ENCODE measurements around the gene PLOD2. TPM values are rescaled to one million over a fixed set of nuclear protein-coding genes. Genes with fewer than 3 reads are reported as not detected.

PLOD2 gene
- total and polyA plus RNA-seq, 2 experiments from 2014 or later = 300 to 306 TPM

DNA sequence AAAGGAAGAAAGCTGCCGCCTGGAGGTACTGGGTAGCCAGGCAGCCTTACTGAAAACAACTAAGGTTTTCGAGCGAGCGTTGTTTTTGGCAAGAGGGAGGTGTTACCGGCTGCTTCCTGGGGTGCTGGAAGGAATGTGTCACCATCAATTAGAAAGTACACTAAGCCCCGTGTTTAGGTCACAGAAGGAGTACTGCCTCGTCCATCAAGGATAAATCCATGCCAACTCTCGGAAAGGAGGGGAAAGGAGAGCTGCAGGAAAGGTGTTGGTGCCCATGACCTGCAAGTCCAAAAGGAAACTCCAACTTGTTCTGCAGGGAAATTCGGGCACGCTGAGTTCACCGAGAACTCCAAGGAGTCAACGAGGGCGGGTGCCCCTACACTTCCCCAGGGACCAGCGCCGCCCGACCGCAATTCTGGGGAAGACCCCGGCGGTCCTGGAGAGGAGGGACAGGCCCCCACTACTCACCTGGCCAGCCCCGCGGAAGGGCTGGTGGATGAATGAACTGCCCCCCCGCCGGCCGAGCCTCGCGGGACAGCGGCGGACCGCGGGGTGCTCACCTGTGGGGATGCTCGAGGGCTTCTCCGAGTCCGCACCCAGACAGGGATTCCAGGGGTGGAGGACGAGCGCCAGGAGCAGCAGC, 542 bp downstream of the PLOD2 start:
- Histone ChIP-seq H3K27ac (peak overlapping the region; percentile 91), H3K9me3 (ENCODE audit: low read depth) (no peaks in the 10 kb centered on the region), H3K79me2 (ENCODE audit: insufficient read depth) (peaks cover 67% of the 10 kb centered on the region), H4K20me1 (ENCODE audit: insufficient read depth) (peaks cover 8% of the 10 kb centered on the region), H3K36me3 (ENCODE audit: low read depth) (no peaks in the 10 kb centered on the region), H3K9me2 (ENCODE audit: insufficient read depth) (no peaks in the 10 kb centered on the region), H3K27me3 (replicated peaks; ENCODE audit: insufficient read depth) (no peaks in the 10 kb centered on the region), H3F3A (ENCODE audit: insufficient read depth) (peaks cover 64% of the 10 kb centered on the region), H3K4me3 (peak overlapping the region; percentile 95), H3K9ac (peak overlapping the region; percentile 90), H2AFZ (peak overlapping the region; percentile 69), H3K4me1 (ENCODE audit: insufficient read depth) (peaks cover 65% of the 10 kb centered on the region), H3K4me2 (ENCODE audit: unreplicated experiment) (peak overlapping the region; percentile 98)
- peak; percentile 94 for DNase-seq
- WGBS, 2 experiments (ENCODE audit: low coverage in 1 of 2, low lambda C conversion rate in 2 of 2, missing lambda C conversion rate in 2 of 2) = 1% methylated on average over 33 to 35 of the region's 35 CpGs
- in situ Hi-C loops (cut with MboI) = loop anchor here (25.0 kb wide), 1 partner anchor 373 kb away; no protein-coding TSS in a partner anchor
- TF ChIP-seq EZH2phosphoT487 (IDR thresholded peaks at IDR 0.05; ENCODE audit: insufficient read depth, low read depth) = no peak
- no peak for TF ChIP-seq EZH2 (IDR thresholded peaks at IDR 0.05; ENCODE audit: insufficient read depth, poor library complexity, severe bottlenecking)

DNA sequence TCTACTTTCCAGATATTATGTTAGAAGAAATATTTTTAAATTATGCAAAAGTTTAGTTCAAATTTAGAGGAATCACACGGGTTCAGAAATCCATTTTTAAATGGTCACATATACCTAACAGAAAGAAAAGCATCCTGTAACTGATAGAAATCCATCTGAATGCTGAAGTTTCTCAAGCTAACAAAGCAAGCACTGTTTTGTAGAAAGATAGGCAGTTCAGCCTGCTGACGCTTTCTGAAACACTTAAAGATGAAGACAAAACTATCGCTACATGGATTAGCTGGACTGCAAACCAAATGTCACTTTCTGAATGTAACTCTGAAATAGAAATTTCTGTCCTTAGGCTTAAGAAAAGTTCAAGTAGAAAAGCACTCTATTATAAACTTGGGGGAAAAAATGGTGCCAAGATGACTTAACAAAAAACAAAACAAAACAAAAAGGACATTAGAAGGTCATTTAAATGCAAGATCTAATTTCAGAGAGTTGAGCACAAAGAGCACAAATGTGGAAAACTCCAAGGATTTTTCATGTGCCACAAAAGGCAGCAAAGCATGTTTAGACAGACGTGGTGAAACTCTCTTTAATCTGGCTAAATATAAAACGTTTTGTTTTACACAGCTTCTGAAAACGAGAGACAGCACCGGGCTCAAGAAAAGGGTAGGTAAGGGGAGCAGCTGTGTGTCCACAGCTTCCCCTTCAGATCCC, 1.2 kb downstream of the PLOD2 start:
- in situ Hi-C loops (cut with MboI) = loop anchor here (25.0 kb wide), 1 partner anchor 372 kb away; no protein-coding TSS in a partner anchor
- H3K9me2 ChIP-seq (ENCODE audit: insufficient read depth) = no peaks in the 10 kb centered on the region

DNA sequence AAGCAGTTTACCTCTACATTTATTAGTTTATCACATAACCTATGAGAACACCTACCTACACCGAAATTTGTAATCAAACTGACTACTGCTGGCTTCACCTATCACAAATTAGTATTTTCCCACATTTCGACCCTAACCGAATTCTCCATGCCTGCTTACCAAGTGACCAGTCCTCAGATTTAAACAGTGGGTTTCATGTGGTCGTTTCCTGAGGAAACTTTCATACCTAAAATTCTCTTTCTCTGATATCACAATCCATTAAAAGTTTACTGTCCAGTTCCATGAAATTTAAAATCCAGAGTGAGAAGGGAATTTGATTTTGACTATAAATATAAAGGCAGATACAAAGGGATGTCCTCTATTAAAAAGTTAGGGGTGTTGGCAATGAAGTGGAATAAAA, 1.9 kb downstream of the PLOD2 start:
- Histone ChIP-seq H3K4me3 (peak overlapping the region; percentile 95), H3K4me2 (ENCODE audit: unreplicated experiment) (peak overlapping the region; percentile 98), H3K27me3 (replicated peaks; ENCODE audit: insufficient read depth) (no peaks in the 10 kb centered on the region), H3K79me2 (ENCODE audit: insufficient read depth) (peaks cover 81% of the 10 kb centered on the region), H4K20me1 (ENCODE audit: insufficient read depth) (peaks cover 8% of the 10 kb centered on the region), H3F3A (ENCODE audit: insufficient read depth) (peaks cover 50% of the 10 kb centered on the region), H3K9ac (peak overlapping the region; percentile 90), H3K9me3 (ENCODE audit: low read depth) (no peaks in the 10 kb centered on the region), H3K27ac (peak overlapping the region; percentile 91), H3K4me1 (ENCODE audit: insufficient read depth) (peaks cover 54% of the 10 kb centered on the region), H2AFZ (no peak overlapping the region), H3K9me2 (ENCODE audit: insufficient read depth) (no peaks in the 10 kb centered on the region), H3K36me3 (ENCODE audit: low read depth) (no peaks in the 10 kb centered on the region)
- peak; percentile 27 for DNase-seq
- WGBS, 2 experiments (ENCODE audit: low coverage in 1 of 2, low lambda C conversion rate in 2 of 2, missing lambda C conversion rate in 2 of 2) = 63 to 64% methylated on average over 4 of the region's 4 CpGs
- in situ Hi-C loops (cut with MboI) = loop anchor here (25.0 kb wide), 1 partner anchor 372 kb away; no protein-coding TSS in a partner anchor
- TF ChIP-seq EZH2phosphoT487 (IDR thresholded peaks at IDR 0.05; ENCODE audit: insufficient read depth, low read depth) (no peak), EZH2 (IDR thresholded peaks at IDR 0.05; ENCODE audit: insufficient read depth, poor library complexity, severe bottlenecking) (no peak)

More for the DNA sequence above, 1.2 kb downstream of the PLOD2 start:
- H3K4me1 ChIP-seq (ENCODE audit: insufficient read depth) = peaks cover 60% of the 10 kb centered on the region
- TF ChIP-seq EZH2 (IDR thresholded peaks at IDR 0.05; ENCODE audit: insufficient read depth, poor library complexity, severe bottlenecking) = no peak
- TF ChIP-seq EZH2phosphoT487 (IDR thresholded peaks at IDR 0.05; ENCODE audit: insufficient read depth, low read depth) = no peak
- H3K9me3 ChIP-seq (ENCODE audit: low read depth) = no peaks in the 10 kb centered on the region
- H3K4me2 ChIP-seq (ENCODE audit: unreplicated experiment) = peak overlapping the region; percentile 98
- peaks cover 8% of the 10 kb centered on the region for H4K20me1 ChIP-seq (ENCODE audit: insufficient read depth)
- peak overlapping the region; percentile 95 for H3K4me3 ChIP-seq
- H2AFZ ChIP-seq = peak overlapping the region; percentile 69; the same call in 1 of the 2 replicates
- peak overlapping the region; percentile 91 for H3K27ac ChIP-seq
- peaks cover 57% of the 10 kb centered on the region for H3F3A ChIP-seq (ENCODE audit: insufficient read depth)
- H3K9ac ChIP-seq = peak overlapping the region; percentile 90
- DNase-seq = no peak
- no peaks in the 10 kb centered on the region for H3K27me3 ChIP-seq (replicated peaks; ENCODE audit: insufficient read depth)
- H3K79me2 ChIP-seq (ENCODE audit: insufficient read depth) = peaks cover 74% of the 10 kb centered on the region
- H3K36me3 ChIP-seq (ENCODE audit: low read depth) = no peaks in the 10 kb centered on the region
- 4 to 5% methylated on average over 7 of the region's 7 CpGs for WGBS, 2 experiments (ENCODE audit: low coverage in 1 of 2, low lambda C conversion rate in 2 of 2, missing lambda C conversion rate in 2 of 2)

DNA sequence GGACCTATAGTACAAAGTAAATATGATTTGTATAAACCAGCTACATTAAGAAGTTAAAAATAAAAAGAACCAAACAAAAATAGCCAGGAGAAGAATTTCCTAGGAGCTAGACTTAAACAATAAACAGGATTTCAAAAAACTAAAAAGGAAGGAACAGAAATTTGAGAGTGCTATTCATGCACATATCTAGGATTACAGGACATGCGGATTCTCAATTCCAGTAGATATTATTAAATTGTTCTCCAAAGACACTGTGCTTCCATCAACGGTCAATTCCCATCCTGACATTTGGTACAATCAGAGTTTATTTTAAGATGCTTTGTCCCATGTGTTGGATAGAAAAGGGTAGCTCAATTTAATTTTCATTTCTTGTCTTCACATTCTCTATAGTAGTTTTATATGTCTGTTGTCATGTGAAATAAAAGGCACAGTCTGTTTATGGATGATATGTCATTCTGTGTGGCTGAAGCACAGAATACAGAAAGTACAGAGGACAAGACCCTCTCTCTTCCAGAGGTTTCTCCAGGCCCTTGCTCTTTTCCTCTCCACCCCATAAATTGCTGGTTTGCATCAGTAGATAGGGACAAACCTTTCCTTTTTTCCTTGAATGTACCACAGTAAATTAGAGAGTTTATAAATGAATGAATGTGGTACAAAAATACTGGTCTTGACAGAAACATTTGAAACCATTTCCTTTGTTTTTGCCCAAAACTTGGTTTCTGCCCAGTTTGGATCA, 3.5 kb downstream of the PLOD2 start:
- no peak for DNase-seq
- Histone ChIP-seq H3K36me3 (ENCODE audit: low read depth) (0 out of 2 replicates have a peak, but pooled peaks cover 5% of the 10 kb centered on the region), H3K27ac (no peak overlapping the region), H3K4me1 (ENCODE audit: insufficient read depth) (peaks cover 40% of the 10 kb centered on the region), H3K9ac (peak overlapping the region; percentile 90), H3K4me3 (peak overlapping the region; percentile 95), H2AFZ (no peak overlapping the region), H4K20me1 (ENCODE audit: insufficient read depth) (peaks cover 8% of the 10 kb centered on the region), H3K79me2 (ENCODE audit: insufficient read depth) (peaks cover 93% of the 10 kb centered on the region), H3K9me3 (ENCODE audit: low read depth) (no peaks in the 10 kb centered on the region), H3F3A (ENCODE audit: insufficient read depth) (peaks cover 43% of the 10 kb centered on the region), H3K9me2 (ENCODE audit: insufficient read depth) (no peaks in the 10 kb centered on the region), H3K4me2 (ENCODE audit: unreplicated experiment) (peak overlapping the region; percentile 98), H3K27me3 (replicated peaks; ENCODE audit: insufficient read depth) (no peaks in the 10 kb centered on the region)
- WGBS, 2 experiments (ENCODE audit: low coverage in 1 of 2, low lambda C conversion rate in 2 of 2, missing lambda C conversion rate in 2 of 2) = 97 to 100% methylated on average over 2 of the region's 2 CpGs
- TF ChIP-seq EZH2phosphoT487 (IDR thresholded peaks at IDR 0.05; ENCODE audit: insufficient read depth, low read depth) = no peak
- TF ChIP-seq EZH2 (IDR thresholded peaks at IDR 0.05; ENCODE audit: insufficient read depth, poor library complexity, severe bottlenecking) = no peak
- in situ Hi-C loops (cut with MboI) = loop anchor here (25.0 kb wide), 1 partner anchor 370 kb away; no protein-coding TSS in a partner anchor

Data from GM23248 (cell line).